DMS79 treated with DMSO at 0.1 percent for 48 hours (cell line): Measurements from ENCODE around the gene DNMT3A.

Source experiments
- DNase-seq: peaks from one replicate; lab custom pipeline; 2025; lab: John Stamatoyannopoulos, UW

The DNMT3A gene

GRCh38 chr2:25343187-25343825 lies 1.6 kb upstream of the DNMT3A start:
- no peak for DNase-seq

- peak; percentile 60 for DNase-seq
These were observed 854 bp upstream of the DNMT3A start for GRCh38 chr2:25342372-25343186.

DNA sequence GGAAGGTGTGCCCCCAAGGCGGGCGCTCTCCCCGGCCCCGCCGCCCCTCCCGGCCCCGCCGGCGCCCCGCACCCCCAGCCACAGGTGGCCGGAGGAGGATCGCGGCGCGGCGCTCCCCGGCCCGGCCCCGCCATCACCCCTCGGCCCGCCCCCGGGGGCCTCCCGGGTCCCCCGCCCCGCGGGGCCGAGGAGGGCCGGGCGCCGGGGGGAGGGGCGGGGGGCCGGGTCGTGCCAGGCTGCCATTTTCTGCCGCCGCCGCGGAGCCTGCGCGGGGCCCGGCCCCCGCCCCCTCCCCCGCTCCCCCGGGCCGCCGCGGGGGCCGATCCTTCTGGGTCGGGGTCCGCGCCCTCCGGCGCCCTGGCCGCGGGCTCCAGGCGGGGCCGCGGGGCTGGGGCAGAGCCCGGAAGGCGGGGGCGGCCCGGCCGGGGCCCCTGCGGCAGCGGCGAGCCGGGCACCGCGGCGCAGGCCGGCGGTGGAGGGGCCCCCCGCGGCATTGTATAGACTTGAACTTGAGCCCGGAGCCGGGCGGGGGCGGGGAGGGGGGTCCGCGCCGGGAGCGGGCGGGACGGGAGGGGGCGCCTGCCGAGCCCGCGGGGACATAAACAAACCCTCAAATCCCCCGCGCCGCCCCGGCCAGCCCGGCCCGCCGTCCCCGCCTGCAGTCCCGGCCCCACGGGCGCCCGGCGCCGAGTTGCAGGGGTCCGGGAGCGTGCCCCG lies 556 bp downstream of the DNMT3A start:
- DNase-seq: no peak

- peak; percentile 32 for DNase-seq
These were observed 1.4 kb downstream of the DNMT3A start for GRCh38 chr2:25340181-25340921.

GRCh38 chr2:25339791-25340180 lies 1.9 kb downstream of the DNMT3A start:
- peak; percentile 52 for DNase-seq

GRCh38 chr2:25339211-25339674 lies 2.5 kb downstream of the DNMT3A start:
- DNase-seq: no peak

GRCh38 chr2:25338401-25338800 lies 3.3 kb downstream of the DNMT3A start:
- DNase-seq: no peak

GRCh38 chr2:25337891-25338290 lies 3.8 kb downstream of the DNMT3A start:
- no peak for DNase-seq

DNA sequence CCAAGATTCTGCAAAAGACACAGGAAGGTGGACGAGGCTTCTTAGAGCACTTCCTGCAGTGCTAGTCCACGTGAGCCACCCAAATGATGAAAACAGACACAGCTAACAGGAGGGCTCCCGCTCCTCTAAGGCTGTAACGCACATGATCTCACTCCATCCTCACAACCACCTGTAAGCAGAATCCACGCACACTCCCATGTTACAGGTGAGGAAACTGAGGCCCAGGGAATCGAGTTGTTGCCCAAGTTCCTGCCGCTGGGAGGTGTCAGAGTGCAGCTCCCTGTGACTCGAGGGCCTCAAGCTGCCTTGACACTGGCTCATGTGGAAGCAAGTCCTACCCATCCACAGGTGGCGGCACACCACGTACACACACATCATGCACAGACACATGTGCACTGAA lies 4.4 kb downstream of the DNMT3A start:
- no peak for DNase-seq

- no peak for DNase-seq
These were observed 5.3 kb downstream of the DNMT3A start for GRCh38 chr2:25336383-25336841.

GRCh38 chr2:25335971-25336370 lies 5.8 kb downstream of the DNMT3A start:
- no peak for DNase-seq

DNA sequence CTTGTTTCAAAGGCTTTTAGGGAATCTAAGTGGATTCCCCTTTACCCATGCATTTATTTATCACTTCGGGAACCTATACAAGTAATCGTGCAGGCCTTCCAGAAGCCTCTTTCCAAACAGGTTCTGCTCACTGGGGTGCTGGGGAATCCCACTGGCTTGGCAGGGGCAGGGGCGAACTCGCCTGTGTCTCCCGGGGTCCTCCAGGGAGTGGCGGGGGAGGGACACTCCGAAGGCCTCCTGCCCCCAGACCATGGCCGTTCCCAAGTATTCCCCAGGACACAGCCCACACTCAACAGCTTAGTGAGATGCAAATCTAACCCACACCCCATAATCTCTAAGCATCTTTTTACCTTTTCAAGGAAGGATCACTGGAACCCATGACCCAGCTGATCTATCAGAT lies 6.5 kb downstream of the DNMT3A start:
- no peak for DNase-seq

DNA sequence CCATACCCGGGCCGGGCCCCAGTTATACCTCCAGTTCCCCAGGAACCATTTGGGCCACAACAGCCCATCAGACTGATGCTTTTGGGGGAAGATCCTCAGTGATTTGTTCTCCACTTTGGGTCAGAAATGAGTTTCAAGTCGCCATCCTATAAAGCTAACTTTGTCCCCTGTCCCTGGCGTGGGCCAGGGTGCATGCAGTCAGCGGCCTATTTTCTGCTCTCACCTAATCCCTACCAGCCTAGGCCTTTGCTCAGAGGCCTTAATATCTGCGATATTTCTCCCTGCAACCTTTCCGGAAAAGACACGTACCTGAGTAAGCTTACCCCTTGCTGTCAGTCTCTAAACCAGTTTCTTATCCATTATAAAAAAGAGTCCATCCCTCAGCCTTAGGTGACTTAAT lies 7.2 kb downstream of the DNMT3A start:
- no peak for DNase-seq

- no peak for DNase-seq
These were observed 7.7 kb downstream of the DNMT3A start for GRCh38 chr2:25333981-25334380.

DNA sequence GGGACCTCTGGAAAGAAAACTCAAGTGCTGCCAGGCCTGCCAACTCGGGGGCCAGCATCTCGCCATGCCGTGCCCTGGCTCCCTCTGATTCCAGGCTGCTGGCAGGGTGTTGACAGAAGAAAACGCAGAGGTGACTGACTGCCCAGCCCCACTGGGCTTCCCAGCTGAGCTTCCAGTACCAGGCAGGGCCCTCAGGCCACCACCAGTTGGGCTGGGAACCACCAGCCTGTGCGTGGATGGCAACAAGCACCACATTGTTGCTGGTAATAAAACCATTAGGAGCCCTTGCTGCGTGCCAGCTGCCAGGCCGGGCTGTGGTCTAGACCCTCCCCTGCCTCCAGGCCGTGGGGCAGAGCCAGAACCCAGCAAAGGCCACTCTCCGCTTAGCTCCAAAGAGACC lies 9.2 kb downstream of the DNMT3A start:
- DNase-seq: no peak

DNA sequence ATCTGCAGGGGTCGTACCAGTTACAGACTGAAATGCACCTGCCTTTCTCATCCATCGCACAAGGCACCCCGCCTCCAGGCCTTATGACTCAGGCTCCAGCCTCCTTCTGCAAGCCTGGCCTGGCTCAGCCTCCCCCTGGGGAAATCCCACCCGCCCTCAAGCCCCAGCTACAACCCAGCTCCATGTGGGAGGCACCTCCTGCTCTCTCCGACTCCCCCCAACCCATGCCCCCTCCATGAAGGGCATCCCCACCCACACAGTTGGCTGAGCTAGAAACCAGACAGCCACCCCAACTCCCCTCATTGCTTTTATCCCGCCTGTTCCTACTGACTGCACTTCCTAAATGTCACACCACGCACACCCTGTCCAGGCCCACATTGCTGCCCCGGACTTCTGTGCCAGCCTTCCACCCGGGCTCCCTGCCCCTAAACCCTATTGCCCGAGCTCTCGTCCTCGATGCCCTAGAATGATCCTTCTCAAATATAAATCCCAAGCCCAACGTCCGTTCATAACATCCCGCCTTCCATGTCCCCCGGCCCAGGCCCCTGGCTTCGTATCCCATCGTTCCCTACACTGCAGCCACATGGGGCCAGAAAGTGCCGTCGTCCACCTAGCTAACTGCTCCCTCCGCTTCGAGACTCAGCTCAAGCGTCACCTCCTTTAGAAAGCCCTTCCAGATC lies 9.9 kb downstream of the DNMT3A start:
- DNase-seq: no peak

GRCh38 chr2:25330937-25331336 lies 10.8 kb downstream of the DNMT3A start:
- DNase-seq: no peak

- DNase-seq: no peak
These were observed 11.5 kb downstream of the DNMT3A start for GRCh38 chr2:25330273-25330672.

DNA sequence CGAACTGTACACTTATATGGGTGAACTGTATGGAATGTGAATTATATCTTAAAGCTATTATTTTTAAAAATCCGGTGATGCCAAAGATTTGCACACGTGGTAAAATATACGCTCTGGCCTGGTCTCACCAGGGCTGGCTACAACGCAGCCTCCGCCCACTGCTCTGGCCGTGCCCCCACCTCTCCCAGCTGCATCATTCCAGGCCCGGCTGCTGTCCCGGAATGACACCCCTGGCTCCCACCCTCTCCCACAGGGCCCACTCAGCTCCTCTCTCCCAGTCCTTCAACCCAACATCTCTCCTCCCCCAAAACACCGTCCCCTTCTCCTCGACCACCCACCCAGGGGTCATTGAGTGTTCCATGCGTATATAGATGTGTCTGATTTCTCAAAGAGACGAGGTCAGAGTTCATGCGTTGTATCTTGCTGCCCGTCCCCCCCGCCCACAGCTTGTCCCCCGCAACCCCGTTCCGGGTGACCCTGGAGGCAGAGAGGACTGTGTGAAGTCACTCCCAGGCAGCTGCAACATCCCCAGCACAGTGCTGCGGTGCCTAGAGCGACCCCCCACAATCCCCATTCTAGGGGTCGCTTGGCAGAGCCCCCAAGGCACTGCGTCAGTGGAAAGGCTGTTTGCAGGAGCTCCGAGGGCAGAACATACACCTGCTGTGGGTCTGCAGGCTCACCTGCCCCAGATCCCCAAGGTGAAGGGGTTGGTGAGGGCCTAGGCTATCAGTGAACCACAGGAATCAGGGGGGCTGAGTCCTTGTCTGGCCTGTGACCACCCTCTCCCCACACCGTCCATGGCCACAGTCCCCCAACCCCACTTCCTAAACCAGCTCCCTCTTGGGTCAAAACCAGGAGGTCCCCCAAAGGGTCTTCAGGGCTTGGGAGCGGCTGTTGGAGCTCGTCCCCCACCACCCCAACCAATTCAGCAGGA lies 13.3 kb downstream of the DNMT3A start:
- no peak for DNase-seq

- no peak for DNase-seq
These were observed 15.3 kb downstream of the DNMT3A start for GRCh38 chr2:25326326-25327013.
